Chondrocyte (in vitro differentiated cells): Measurements from ENCODE around the gene TFAP2A. TPM values are rescaled to one million over a fixed set of nuclear protein-coding genes. Genes with fewer than 3 reads are reported as not detected.
A peak's percentile ranks its signal among the peaks of the same experiment; 100 is the strongest.

Source experiments
- DNase-seq: peaks from one replicate; pipeline ENCODE4 v3.0.0; 2021; ENCODE audit warnings: mixed read lengths, low spot score
- H3K27ac Mint-ChIP-seq: one replicate; pipeline ENCODE4 v1.8.0; 2021; ENCODE audit warnings: mild to moderate bottlenecking, moderate library complexity, mixed read lengths; ENCODE audit not compliant: unreplicated experiment
- H3K27me3 Mint-ChIP-seq: 2 replicates; pipeline ENCODE4 v1.8.0; 2021; ENCODE audit warnings: low read depth, mixed read lengths
- H3K36me3 Mint-ChIP-seq: 2 replicates; pipeline ENCODE4 v1.8.0; 2021; ENCODE audit warnings: low read depth, mixed read lengths
- H3K4me1 Mint-ChIP-seq: 2 replicates; pipeline ENCODE4 v1.8.0; 2021; ENCODE audit warnings: low read depth, mild to moderate bottlenecking, mixed read lengths
- H3K4me3 Mint-ChIP-seq: one replicate; pipeline ENCODE4 v1.8.0; 2021; ENCODE audit warnings: mild to moderate bottlenecking, moderate library complexity, mixed read lengths; ENCODE audit not compliant: unreplicated experiment
- H3K9me3 Mint-ChIP-seq: 2 replicates; pipeline ENCODE4 v1.8.0; 2021; ENCODE audit warnings: low read depth, mixed read lengths
- total RNA-seq: library from RNA; stranded (reverse); gene quantifications from 3 replicates; pipeline ENCODE4 v1.2.1, GENCODE V29; 2021
- TF ChIP-seq, protein P1 (sequence below): fragments of 200-600 bp; sonication (generic); IDR thresholded peaks from 2 replicates; pipeline ENCODE4 v1.5.0; 2021; ENCODE audit warnings: antibody characterized with exemption, mild to moderate bottlenecking, moderate library complexity

Gene TFAP2A
- total RNA-seq, 1 donor from 2014 or later: 1.4 TPM

DNA sequence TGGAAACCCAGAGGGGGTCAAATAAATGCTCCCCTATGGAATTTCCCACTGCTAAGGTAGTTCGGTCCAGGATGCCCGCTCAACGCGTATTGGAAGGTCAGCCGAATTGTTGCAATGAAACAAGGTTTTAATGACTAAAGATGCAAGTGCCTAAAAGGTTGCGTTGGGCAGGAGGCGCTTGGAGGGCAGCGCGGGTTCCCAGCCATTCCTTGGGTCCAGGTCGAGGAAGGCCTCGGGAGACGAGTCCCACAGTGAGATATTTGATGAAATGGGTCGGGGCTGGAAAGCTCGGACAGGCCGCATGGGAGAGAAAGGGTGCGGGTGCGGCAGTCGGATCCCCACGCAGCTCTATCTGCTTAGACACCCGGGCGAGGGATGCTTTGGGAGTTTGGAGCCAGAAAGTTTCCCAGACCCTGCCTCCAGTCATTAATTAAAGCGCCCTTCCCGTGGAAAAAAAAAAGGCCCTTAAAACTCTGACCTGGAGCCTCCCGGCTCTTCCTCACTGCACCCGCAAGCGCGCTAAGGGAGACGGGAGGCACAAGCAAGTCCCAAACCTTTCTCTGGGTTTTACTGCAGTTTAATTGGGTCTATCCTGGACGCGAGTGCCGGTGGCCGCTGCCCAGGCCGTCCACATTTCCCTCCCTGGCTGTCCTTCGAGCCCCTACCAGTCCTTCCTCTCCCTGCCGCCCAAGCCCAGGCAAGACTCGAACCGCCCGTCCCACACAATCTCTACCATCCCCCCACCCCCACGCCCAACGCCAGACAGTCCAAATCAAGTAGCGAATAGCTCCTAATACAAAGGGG, 24.2 kb downstream of the TFAP2A start:
- H3K36me3 Mint-ChIP-seq: peaks cover 7% of the 10 kb centered on the region
- H3K4me1 Mint-ChIP-seq: peaks cover 13% of the 10 kb centered on the region
- no peak overlapping the region for H3K4me3 Mint-ChIP-seq
- H3K9me3 Mint-ChIP-seq: no peaks in the 10 kb centered on the region
- no peak overlapping the region for H3K27ac Mint-ChIP-seq
- no peak for DNase-seq
- peaks cover 83% of the 10 kb centered on the region for H3K27me3 Mint-ChIP-seq
- TF ChIP-seq, protein P1, sequence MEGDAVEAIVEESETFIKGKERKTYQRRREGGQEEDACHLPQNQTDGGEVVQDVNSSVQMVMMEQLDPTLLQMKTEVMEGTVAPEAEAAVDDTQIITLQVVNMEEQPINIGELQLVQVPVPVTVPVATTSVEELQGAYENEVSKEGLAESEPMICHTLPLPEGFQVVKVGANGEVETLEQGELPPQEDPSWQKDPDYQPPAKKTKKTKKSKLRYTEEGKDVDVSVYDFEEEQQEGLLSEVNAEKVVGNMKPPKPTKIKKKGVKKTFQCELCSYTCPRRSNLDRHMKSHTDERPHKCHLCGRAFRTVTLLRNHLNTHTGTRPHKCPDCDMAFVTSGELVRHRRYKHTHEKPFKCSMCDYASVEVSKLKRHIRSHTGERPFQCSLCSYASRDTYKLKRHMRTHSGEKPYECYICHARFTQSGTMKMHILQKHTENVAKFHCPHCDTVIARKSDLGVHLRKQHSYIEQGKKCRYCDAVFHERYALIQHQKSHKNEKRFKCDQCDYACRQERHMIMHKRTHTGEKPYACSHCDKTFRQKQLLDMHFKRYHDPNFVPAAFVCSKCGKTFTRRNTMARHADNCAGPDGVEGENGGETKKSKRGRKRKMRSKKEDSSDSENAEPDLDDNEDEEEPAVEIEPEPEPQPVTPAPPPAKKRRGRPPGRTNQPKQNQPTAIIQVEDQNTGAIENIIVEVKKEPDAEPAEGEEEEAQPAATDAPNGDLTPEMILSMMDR: no peak

DNA sequence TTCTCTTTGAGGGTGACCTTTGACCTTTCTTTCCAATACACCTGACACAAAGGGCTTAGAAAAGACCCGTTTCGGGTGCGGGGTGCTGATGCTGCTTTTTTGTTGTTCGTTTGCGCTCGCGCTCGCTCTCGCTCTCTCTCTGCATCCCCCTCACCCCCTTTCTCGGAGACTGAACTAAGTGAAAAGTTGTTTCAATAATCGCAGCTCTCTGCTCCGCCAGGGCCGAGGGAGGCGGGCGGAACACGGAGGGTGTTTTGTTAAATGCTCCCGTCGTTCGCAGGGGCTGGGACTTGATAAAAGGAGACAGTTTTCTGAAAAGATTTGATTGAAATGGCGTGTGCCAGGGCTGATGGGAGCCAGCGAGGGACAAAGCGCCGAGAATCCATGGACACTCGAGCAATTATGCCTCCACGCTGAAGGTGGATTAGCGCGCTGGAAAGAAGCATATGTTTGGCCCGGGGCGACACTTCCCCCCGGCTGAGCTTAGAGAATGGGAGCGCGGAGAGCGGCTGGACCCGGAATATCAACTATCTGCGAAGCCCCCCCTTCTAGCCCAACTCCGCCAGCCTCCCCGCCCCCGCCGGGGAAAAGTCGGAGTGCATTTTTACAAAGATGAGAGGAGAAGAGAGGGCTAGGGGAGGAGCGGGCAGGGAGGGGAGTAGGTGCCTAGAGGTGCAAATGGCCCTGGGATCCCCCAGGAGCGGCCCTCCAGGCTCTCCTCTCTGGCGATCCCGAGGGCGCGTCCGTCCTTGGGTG, 25.0 kb downstream of the TFAP2A start:
- H3K4me1 Mint-ChIP-seq: peaks cover 10% of the 10 kb centered on the region
- no peaks in the 10 kb centered on the region for H3K9me3 Mint-ChIP-seq
- DNase-seq: no peak

DNA sequence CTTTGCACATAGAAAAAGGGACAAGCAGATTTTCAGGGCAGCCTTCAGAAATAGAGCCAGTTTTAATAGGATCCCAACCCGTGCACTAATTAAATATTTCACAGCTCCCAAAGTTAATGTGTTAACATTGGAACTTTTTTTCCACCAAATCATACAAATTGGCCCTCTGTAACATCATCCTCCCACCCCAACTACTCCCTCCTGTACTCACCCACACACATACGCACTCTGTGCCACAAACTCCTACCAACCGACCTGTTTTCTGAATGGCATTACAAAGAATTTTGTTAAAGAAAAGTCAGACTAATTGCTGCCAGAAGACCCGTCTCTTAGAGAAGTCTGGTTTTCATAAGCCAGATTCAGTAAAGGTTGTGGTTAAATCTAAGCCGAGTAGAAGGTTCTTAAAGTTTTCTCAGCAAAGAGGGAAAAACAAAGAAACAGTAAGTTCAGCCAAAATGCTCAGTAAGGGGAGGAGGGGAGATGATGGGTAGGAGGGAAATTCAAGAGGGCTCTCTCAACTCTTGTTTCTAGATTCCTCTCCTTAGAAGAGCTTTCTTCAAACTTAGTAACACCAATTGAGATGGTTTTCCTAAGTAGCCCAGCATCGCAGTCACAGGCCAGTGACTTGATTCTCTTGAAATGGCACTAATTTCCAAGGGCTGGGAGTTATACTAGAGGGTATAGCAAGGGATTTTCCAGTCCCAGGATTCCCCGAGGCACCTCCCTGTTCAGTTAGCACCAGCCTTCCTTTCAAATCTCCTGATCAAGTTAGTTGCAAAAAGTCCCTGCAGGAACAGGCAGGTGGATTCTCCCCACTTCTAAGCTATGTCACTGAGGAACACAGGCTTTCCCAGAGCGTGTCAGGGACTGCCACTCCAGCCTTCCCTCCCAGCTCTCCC, 27.9 kb downstream of the TFAP2A start:
- Mint-ChIP-seq H3K9me3 (no peaks in the 10 kb centered on the region), H3K4me1 (peaks cover 25% of the 10 kb centered on the region), H3K27me3 (peaks cover 79% of the 10 kb centered on the region), H3K4me3 (no peak overlapping the region), H3K36me3 (peaks cover 9% of the 10 kb centered on the region), H3K27ac (no peak overlapping the region)
- TF ChIP-seq, protein P1: no peak
- no peak for DNase-seq

More for the DNA sequence above, 25.0 kb downstream of the TFAP2A start:
- H3K27me3 Mint-ChIP-seq: peaks cover 82% of the 10 kb centered on the region
- TF ChIP-seq, protein P1: no peak
- peaks cover 7% of the 10 kb centered on the region for H3K36me3 Mint-ChIP-seq
- no peak overlapping the region for H3K27ac Mint-ChIP-seq
- H3K4me3 Mint-ChIP-seq: peak overlapping the region; percentile 63

DNA sequence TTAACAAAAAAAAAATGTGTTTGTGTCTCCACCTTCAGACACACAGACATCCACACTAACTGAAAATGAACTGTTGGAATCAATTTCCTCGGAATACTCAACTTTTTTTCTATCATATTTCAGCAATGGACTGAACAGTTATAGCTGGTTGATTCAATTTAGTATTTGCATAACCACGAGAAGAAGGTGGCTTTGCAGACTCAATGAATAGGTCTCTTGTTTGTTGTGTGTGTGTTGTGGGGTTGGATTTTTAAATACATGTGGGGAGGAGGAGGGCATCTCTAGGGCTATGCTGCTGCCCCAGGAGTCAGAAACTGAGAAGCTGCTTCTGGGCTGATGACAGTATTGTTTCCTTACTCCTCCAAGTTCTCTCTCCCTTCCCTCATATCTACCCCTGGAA, 28.7 kb downstream of the TFAP2A start:
- peaks cover 9% of the 10 kb centered on the region for H3K36me3 Mint-ChIP-seq
- TF ChIP-seq, protein P1: no peak
- H3K27ac Mint-ChIP-seq: no peak overlapping the region
- peaks cover 73% of the 10 kb centered on the region for H3K27me3 Mint-ChIP-seq
- no peak for DNase-seq
- no peaks in the 10 kb centered on the region for H3K9me3 Mint-ChIP-seq
- H3K4me1 Mint-ChIP-seq: peaks cover 25% of the 10 kb centered on the region
- no peak overlapping the region for H3K4me3 Mint-ChIP-seq
